H1 (cell line): ENCODE results near the gene PODN. TPM values are rescaled to one million over a fixed set of nuclear protein-coding genes. Genes with fewer than 3 reads are reported as not detected.

ENCODE experiments used
- ASH2L ChIP-seq: fragments of 200-600, 300-600 bp; sonication (generic); IDR thresholded peaks from one replicate; pipeline ENCODE4 v1.7.1; 2017; ENCODE audit warnings: low read length
- CBX8 ChIP-seq: fragments of 300-800, 300-1000 bp; sonication (generic); IDR thresholded peaks from 2 replicates; pipeline ENCODE4 v1.7.1; 2016; ENCODE audit warnings: low read depth, low read length, borderline replicate concordance
- CHD2 ChIP-seq: IDR thresholded peaks from 2 replicates; pipeline ENCODE4 v1.6.1; 2012; ENCODE audit warnings: low read length, improper control_type of control experiment
- CTBP2 ChIP-seq: IDR thresholded peaks from 2 replicates; pipeline ENCODE4 v1.7.0; 2011; ENCODE audit warnings: borderline replicate concordance, mild to moderate bottlenecking, moderate library complexity, mixed read lengths, low read length; ENCODE audit not compliant: insufficient read depth, insufficient read length
- RNF2 ChIP-seq: fragments of 200-900, 300-1000 bp; sonication (generic); IDR thresholded peaks from 2 replicates; pipeline ENCODE4 v1.7.1; 2016; ENCODE audit warnings: borderline replicate concordance, low read depth, mild to moderate bottlenecking, antibody characterized with exemption, low read length; ENCODE audit not compliant: poor library complexity, severe bottlenecking; ENCODE audit errors: missing control alignments
- SAP30 ChIP-seq: fragments of 300-600 bp; sonication (generic); IDR thresholded peaks from 2 replicates; pipeline ENCODE4 v1.7.1; 2012; ENCODE audit warnings: low read length, moderate library complexity, mild to moderate bottlenecking, inconsistent platforms; ENCODE audit not compliant: insufficient read depth, insufficient replicate concordance
- SP4 ChIP-seq: IDR thresholded peaks from 2 replicates; pipeline ENCODE4 v1.6.1; 2012; ENCODE audit warnings: low read length, inconsistent platforms
- TBP ChIP-seq: IDR thresholded peaks from 2 replicates; pipeline ENCODE4 v1.6.1; 2011; ENCODE audit warnings: low read depth, low read length, improper control_type of control experiment
- polyA plus RNA-seq, 7 experiments: library from polyadenylated mRNA; depleted of rRNA in 3 of 7; stranded (reverse) in 5 of 7; unstranded in 2 of 7; fragments of >200 nt in 5 of 7; fragments of 200-250 nt in 2 of 7; gene quantifications; 1 replicate in 5 of 7; 2 replicates in 1 of 7; 4 replicates in 1 of 7; pipeline versions ENCODE4 v1.2.1 to v1.2.3, GENCODE V29; 2011 to 2013; ENCODE audit warnings: missing spikeins in 2 of 7, mixed read lengths in 2 of 7
- total RNA-seq: library from RNA; stranded (reverse); fragmentation: NEBNext Ultra II Directional; extraction: Animal tissue kit (Norgen Biotek cat#: 25700); gene quantifications from 2 replicates; pipeline ENCODE4 v1.2.1, GENCODE V29; 2021

Gene PODN
- total and polyA plus RNA-seq, 2 of the 8 experiments (the other 6 are each of a cell fraction or from before 2014, with no cell fraction given) = 0.11 to 0.17 TPM

DNA sequence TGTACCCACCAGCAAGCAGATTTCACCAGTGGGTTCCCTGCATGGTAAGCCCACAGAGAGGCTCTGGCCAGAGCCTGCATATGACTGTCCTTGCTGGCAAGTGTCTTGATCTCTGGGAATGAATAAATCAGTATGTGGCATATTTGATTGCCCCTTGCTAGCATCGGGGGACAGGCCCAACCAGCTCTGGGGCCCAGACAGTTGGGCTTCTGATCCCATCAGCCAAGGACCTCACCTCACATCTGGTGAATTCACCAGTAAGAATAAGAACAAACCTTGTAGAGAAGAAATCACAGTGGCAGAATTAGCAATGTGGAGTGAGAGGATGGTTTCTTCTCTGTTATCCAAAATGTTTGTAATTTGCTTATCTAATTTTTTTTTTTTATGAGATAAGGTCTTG, 64.5 kb downstream of the PODN start (continued):
- no peak for TF ChIP-seq CTBP2
- no peak for TF ChIP-seq CBX8
- no peak for TF ChIP-seq SP4
- TF ChIP-seq CHD2 = no peak
- no peak for TF ChIP-seq ASH2L
- no peak for TF ChIP-seq RNF2
- no peak for TF ChIP-seq SAP30
- TF ChIP-seq TBP = no peak
